ENCODE measurements around the gene TMEM101. TPM values are rescaled to one million over a fixed set of nuclear protein-coding genes. Genes with fewer than 3 reads are reported as not detected.
"Not testable (repeated sequence)": the region's sequence is repeated elsewhere in the genome, so short reads cannot be mapped to it uniquely, and the experiment has no call there.

The TMEM101 gene
- total and polyA plus RNA-seq, 10 of the 15 experiments (the other 5 are each of a cell fraction or from before 2014, with no cell fraction given), result 18.4 to 72.5 (median 35.9) TPM

GRCh38 chr17:43971436-43971835 is 43.3 kb downstream of the TMEM101 start:
- DNase-seq (ENCODE audit: low read depth, low spot score); H2AFZ ChIP-seq (ENCODE audit: control insufficient read depth, low read depth, low read length); POLR2A ChIA-PET; H3K36me3 ChIP-seq (ENCODE audit: control insufficient read depth in 2 of 2, insufficient read depth in 2 of 2, low read length in 1 of 2); H3K4me3 ChIP-seq; H3K9ac ChIP-seq (ENCODE audit: control insufficient read depth, insufficient read depth, low read length); H4K20me1 ChIP-seq (ENCODE audit: control insufficient read depth, insufficient read depth); H3K4me2 ChIP-seq (ENCODE audit: control insufficient read depth, insufficient read depth); BruUV-seq (replicated peaks); FAIRE-seq; intact Hi-C loops (cut with micrococcal nuclease; ENCODE audit: unreplicated experiment); RAD21 ChIA-PET (ENCODE audit: unreplicated experiment); H3K4me1 ChIP-seq (ENCODE audit: control insufficient read depth, insufficient read depth, low read length); ATAC-seq; H3K27me3 ChIP-seq (replicated peaks in 1 of 2; ENCODE audit: control insufficient read depth in 2 of 2, insufficient read depth in 2 of 2, low read length in 1 of 2); H3K9me3 ChIP-seq (replicated peaks; ENCODE audit: control insufficient read depth, insufficient read depth, low read length); H3K27ac ChIP-seq (ENCODE audit: control insufficient read depth, insufficient read depth); H3K79me2 ChIP-seq (ENCODE audit: control insufficient read depth, insufficient read depth, low read length); in situ Hi-C loops (cut with MboI): not testable (repeated sequence)
- CTCF ChIA-PET, result interaction anchor here (2.1 kb wide), 1 partner anchor 28 kb away, joined by 7 read pairs; no protein-coding TSS in a partner anchor
- WGBS (ENCODE audit: insufficient coverage, insufficient replicate concordance, low lambda C conversion rate, missing lambda C conversion rate), result 42% methylated on average over 2 of the region's 2 CpGs
- SMC1A ChIA-PET (ENCODE audit: uncharacterized antibody, unreplicated experiment), result interaction anchor here (1.1 kb wide), 1 partner anchor 11 kb away, joined by 3 read pairs; no protein-coding TSS in a partner anchor

GRCh38 chr17:43970366-43970765 is 44.4 kb downstream of the TMEM101 start:
- intact Hi-C loops (cut with micrococcal nuclease; ENCODE audit: unreplicated experiment), result no loop called here
- no peaks in the 10 kb centered on the region for H3K9me3 ChIP-seq (replicated peaks; ENCODE audit: control insufficient read depth, insufficient read depth, low read length)
- no peaks in the 10 kb centered on the region for H3K79me2 ChIP-seq (ENCODE audit: control insufficient read depth, insufficient read depth, low read length)
- RAD21 ChIA-PET (ENCODE audit: unreplicated experiment), result no interaction called here
- ATAC-seq (no peak), DNase-seq (ENCODE audit: low read depth, low spot score) (no peak), FAIRE-seq (no peak)
- no peak overlapping the region for H3K27ac ChIP-seq (ENCODE audit: control insufficient read depth, insufficient read depth)
- SMC1A ChIA-PET (ENCODE audit: uncharacterized antibody, unreplicated experiment), result no interaction called here
- POLR2A ChIA-PET, result no interaction called here
- CTCF ChIA-PET, result interaction anchor here (0.6 to 2.1 kb wide), 4 partner anchors 24 to 353 kb away, joined by 3 to 7 read pairs (median 4); no protein-coding TSS in a partner anchor
- no peak for TF ChIP-seq BMI1 (IDR thresholded peaks at IDR 0.05; ENCODE audit: borderline replicate concordance)
- TF ChIP-seq KDM1A (IDR thresholded peaks at IDR 0.05; ENCODE audit: borderline replicate concordance), result no peak
- TF ChIP-seq NKRF (conservative IDR thresholded peaks at IDR 0.05), result no peak
- TF ChIP-seq CREB1 (IDR thresholded peaks at IDR 0.05; ENCODE audit: low read depth), result no peak
- TF ChIP-seq NFYA (IDR thresholded peaks at IDR 0.05; ENCODE audit: borderline replicate concordance, low read depth, low read length), result no peak
- TF ChIP-seq ATF2 (IDR thresholded peaks at IDR 0.05; ENCODE audit: low read length), result no peak
- no peak for TF ChIP-seq TCF3 (IDR thresholded peaks at IDR 0.05; ENCODE audit: borderline replicate concordance, insufficient read depth, low read depth, low read length)
- no peaks in the 10 kb centered on the region for H3K36me3 ChIP-seq (ENCODE audit: control insufficient read depth in 2 of 2, insufficient read depth in 2 of 2, low read length in 1 of 2)
- H4K20me1 ChIP-seq (ENCODE audit: control insufficient read depth, insufficient read depth), result no peaks in the 10 kb centered on the region
- no peaks in the 10 kb centered on the region; a peak in 2 of 4 replicates for H3K27me3 ChIP-seq (replicated peaks in 1 of 2; ENCODE audit: control insufficient read depth in 2 of 2, insufficient read depth in 2 of 2, low read length in 1 of 2)
- no peak overlapping the region for H3K4me3 ChIP-seq
- in situ Hi-C loops (cut with MboI), result no loop called here
- no peaks in the 10 kb centered on the region for H3K4me1 ChIP-seq (ENCODE audit: control insufficient read depth, insufficient read depth, low read length)
- H3K4me2 ChIP-seq (ENCODE audit: control insufficient read depth, insufficient read depth), result no peak overlapping the region
- H2AFZ ChIP-seq (ENCODE audit: control insufficient read depth, low read depth, low read length), result no peak overlapping the region
- no TSS peak for BruUV-seq (replicated peaks)
- no peak overlapping the region for H3K9ac ChIP-seq (ENCODE audit: control insufficient read depth, insufficient read depth, low read length)
- WGBS (ENCODE audit: insufficient coverage, insufficient replicate concordance, low lambda C conversion rate, missing lambda C conversion rate), result 17% methylated on average over 4 of the region's 4 CpGs
